Measurements from ENCODE around the gene GNPTG. TPM values are rescaled to one million over a fixed set of nuclear protein-coding genes. Genes with fewer than 3 reads are reported as not detected.

Gene GNPTG
- total RNA-seq, 1 experiment from 2014 or later = 29.4 TPM

GRCh38 chr16:1330931-1331711 lies 20.6 kb upstream of the GNPTG start:
- Histone ChIP-seq H3K23me2 (ENCODE audit: insufficient read length, low read depth, low read length, poor library complexity, severe bottlenecking) (peaks cover 20% of the 10 kb centered on the region), H4K5ac (ENCODE audit: insufficient read length, low read depth, low read length) (no peak overlapping the region), H3K4ac (ENCODE audit: low read depth, low read length) (no peak overlapping the region; the same call in 1 of the 2 replicates), H3K23ac (ENCODE audit: insufficient read length, low read depth, low read length) (no peak overlapping the region), H4K20me1 (ENCODE audit: control insufficient read depth, insufficient read depth, insufficient read length) (no peaks in the 10 kb centered on the region), H3K4me2 (ENCODE audit: insufficient read depth, insufficient read length, low read length) (peak overlapping the region; percentile 73), H3K27ac (ENCODE audit: insufficient read length, low read depth, low read length) (no peak overlapping the region), H4K91ac (ENCODE audit: insufficient read length, low read depth, low read length) (peak overlapping the region; percentile 7), H2BK12ac (ENCODE audit: insufficient read length, low read depth, low read length) (peak overlapping the region; percentile 95), H2BK20ac (ENCODE audit: low read depth, low read length, poor library complexity, severe bottlenecking) (no peak overlapping the region), H3K56ac (ENCODE audit: insufficient read length, low read depth, low read length) (no peak overlapping the region), H3K18ac (ENCODE audit: insufficient read length, low read depth, low read length) (peak overlapping the region; percentile 53), H3K9ac (ENCODE audit: extremely low read depth, insufficient read length, low read length) (no peak overlapping the region), H4K8ac (replicated peaks; ENCODE audit: insufficient read length, low read depth, low read length) (no peak overlapping the region), H2BK120ac (ENCODE audit: low read depth, low read length, poor library complexity, severe bottlenecking) (no peak overlapping the region), H3K79me1 (ENCODE audit: insufficient read depth, low read depth, low read length, poor library complexity, severe bottlenecking) (no peaks in the 10 kb centered on the region), H2BK15ac (ENCODE audit: low read depth, low read length) (no peak overlapping the region; the same call in 1 of the 2 replicates), H2BK5ac (ENCODE audit: insufficient read length, low read length) (no peak overlapping the region), H2AK5ac (ENCODE audit: insufficient read length, low read length) (no peak overlapping the region), H3K27me3 (ENCODE audit: insufficient read depth, low read length) (peaks cover 16% of the 10 kb centered on the region; the same call in 1 of the 2 replicates), H3K4me1 (ENCODE audit: insufficient read depth, low read length) (no peaks in the 10 kb centered on the region), H3K79me2 (ENCODE audit: insufficient read depth, low read length) (no peaks in the 10 kb centered on the region), H3K9me3 (ENCODE audit: control insufficient read depth, low read depth, low read length) (no peaks in the 10 kb centered on the region), H3K14ac (ENCODE audit: insufficient read depth, low read length) (peak overlapping the region; percentile 69), H3T11ph (ENCODE audit: low read length) (no peak overlapping the region), H2AFZ (ENCODE audit: low read length) (no peak overlapping the region)
- DNase-seq = no peak
- Mint-ChIP-seq H3K27me3 (ENCODE audit: low read depth) (peaks cover 33% of the 10 kb centered on the region), H3K4me3 (peak overlapping the region; percentile 54 to 84; a peak in 4 of 5 replicates), H3K9me3 (no peaks in the 10 kb centered on the region), H3K27ac (peak overlapping the region in 2 of 3 experiments; percentile 44 to 95; a peak in 2 of 7 replicates), H3K4me1 (peaks cover 12 to 22% of the 10 kb centered on the region in 2 experiments), H3K36me3 (ENCODE audit: insufficient read depth in 1 of 3, low read depth in 3 of 3) (no peaks in the 10 kb centered on the region)
- TF ChIP-seq CTCF (conservative IDR thresholded peaks at IDR 0.05) = no peak
- no CpG with 5 or more reads among the region's 22 CpGs for WGBS (ENCODE audit: extremely low coverage, insufficient read length, low lambda C conversion rate)
